HG03045 (cell line): ENCODE data around the gene HPSE.
"Not testable (repeated sequence)": the region's sequence is repeated elsewhere in the genome, so short reads cannot be mapped to it uniquely, and the experiment has no call there.

Experiments
- ATAC-seq: cut with Tn5 transposase; IDR thresholded peaks from one replicate; pipeline ENCODE4 v1.9.1; 2021; ENCODE audit warnings: mild to moderate bottlenecking, moderate library complexity; ENCODE audit not compliant: unreplicated experiment

The HPSE gene

DNA sequence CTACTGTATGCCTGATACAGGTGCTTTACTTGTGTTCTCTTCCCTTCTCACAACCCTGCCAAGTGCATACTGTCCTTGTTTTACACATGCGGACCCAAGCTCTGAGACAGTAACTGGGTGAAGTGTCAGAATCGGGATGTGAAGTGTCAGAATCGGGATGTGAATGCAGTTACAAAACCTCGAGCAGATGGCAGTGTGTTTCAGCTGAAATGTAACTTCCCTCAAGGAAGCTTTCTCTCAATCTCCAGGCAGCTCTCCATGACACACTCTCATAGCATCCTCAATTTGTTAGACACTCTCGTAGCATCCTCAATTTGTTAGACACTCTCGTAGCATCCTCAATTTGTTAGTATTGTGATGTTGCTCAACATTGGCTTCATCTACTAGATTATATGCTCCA is 1.1 kb upstream of the HPSE start:
- no peak for ATAC-seq

DNA sequence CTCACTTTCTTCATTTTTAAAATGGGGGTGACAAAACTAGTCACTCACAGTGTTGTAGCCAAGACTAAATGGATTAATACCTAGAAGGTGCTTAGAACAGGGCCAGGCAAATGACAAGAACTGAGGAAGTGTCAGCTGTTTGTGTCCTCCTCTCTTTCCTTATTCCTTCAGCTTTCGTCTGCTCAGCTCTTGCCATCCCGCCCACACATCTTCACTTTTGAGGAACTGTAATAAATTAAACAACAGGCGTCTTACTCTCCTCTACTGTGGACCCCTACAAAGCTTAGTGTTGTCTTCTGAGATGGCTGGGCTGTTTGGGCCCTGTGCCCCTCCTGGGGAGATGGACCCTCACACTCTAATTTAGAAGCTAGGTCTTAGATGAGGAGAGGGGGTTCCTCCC is 2.7 kb downstream of the HPSE start:
- no peak for ATAC-seq

DNA sequence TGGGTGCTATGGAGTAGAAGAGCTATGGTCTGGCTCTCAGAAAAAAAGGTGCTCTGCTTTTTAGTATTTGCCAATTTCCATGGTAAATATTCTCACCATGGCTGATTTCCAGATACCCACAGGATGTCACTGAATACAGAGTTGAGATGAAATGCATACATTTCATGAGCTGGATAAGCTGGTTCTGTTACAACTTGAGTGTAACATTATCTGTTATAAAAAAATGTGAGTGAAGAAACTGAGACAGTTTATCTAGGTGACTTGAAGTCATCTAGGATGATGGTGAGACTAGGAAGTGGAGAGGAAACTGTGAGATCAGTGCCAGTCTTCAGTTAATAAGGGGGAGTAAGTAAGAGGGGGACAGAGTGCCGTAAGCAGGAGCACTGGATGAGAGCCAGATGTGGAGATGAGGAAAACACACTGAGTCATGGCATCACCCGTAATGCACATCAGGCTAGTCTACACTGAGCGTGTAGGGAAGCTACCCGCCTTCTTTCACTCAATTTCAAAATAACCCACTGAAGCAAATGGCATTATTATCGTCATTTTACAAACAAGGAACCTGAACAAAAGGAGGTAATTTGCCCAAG is 5.0 kb downstream of the HPSE start:
- no peak for ATAC-seq

DNA sequence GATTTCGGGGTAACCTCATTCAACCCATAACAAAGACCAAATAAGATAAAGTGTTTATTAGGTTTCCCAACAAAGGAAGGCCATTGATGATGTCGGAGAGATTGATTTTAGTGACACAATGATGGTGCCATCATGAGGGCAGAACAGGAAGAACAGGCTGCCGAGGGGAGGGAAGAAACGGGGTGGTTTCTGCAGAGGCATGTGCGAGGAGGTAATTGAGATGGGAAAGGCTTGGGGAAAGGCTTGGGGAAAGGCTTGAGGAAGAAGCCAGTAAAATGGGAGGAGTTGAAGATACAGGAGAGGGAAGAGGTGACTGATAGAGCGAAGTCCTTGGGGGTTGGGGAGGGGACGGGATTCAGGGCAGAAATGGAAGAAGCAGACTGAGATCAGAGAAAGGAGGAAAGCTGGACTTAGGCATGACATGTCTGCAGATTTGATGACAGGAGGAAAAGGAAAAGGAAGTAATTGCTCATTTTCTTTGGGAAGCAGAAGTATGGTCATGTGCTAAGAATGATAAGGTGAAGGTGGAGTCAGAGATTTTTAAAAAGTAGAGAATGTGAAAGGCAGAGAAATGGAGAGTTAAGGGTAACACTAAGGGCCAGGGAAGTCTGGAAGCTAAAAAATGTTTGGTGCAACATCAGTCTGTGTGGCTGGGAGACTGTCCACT is 6.0 kb downstream of the HPSE start:
- no peak for ATAC-seq

DNA sequence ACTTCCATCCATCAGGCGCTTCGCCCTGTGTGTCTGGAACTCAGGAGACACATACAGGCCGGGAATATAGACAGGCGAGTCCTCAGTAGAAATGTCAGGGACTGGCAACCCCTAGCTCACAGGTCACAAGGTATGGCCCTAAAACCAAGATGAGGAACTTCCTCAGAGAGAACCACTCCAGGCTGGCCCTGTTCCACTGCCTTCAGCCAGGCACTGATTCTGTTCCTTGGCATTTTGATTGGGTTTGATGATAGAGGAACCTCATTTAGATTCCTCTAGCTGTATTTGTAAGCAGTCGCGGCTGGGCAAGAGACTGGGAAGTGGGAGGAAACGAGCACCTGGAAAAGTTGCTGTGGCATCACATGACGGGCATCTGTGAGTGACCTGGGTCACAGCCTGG is 8.1 kb downstream of the HPSE start:
- ATAC-seq: no peak

DNA sequence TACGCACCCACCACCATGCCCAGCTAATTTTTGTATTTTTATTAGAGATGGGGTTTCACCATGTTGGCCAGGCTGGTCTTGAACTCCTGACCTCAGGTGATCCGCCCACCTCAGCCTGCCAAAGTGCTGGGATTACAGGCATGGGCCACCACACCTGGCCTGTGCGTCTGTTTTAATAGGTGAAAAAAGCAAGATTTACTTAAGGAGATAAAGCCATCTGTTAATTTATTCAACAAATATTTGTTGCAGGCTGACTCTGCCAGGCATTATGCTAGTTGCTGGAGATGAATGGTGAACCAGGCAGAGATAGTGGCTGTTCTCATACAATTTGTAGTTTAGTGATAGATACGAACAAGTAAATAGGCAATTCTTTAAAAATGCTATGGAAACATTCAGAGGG is 9.3 kb downstream of the HPSE start:
- not testable (repeated sequence) for ATAC-seq

DNA sequence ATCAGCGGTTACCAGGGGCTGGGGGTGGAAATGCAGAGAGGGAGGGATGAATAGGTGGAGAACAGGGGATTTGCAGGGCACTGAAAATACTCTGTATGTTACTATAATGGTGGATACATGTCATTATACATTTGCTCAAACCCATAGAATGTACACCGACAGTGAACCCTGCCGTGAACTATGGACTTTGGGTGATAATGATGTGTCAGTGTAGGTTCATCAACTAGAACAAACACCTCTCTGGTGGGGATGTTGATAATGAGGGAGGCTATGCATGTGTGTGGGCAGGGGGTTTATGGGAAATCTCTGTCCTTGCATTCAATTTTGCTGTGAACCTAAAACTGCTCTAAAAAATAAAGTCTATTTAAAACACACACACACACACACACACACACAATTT is 11.5 kb downstream of the HPSE start:
- ATAC-seq: no peak

DNA sequence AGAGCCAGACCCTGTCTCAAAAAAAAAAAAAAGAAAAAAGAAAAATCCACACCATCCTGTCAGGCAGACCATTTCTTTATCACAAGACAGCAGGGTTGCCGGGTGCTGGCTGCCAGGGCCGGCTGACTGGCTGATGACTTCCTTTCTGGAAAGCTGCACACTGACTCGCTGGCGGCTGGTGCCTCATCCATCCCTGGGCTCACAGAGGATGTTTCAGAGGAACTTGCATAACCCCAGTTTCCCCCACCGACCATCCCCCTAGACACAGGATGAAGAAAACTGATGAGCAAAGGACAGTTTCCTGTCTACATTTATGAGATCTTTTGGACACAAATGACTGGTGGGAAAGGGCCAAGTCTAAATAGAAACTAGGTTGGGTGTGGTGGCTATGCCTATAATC is 14.1 kb downstream of the HPSE start:
- no peak for ATAC-seq

DNA sequence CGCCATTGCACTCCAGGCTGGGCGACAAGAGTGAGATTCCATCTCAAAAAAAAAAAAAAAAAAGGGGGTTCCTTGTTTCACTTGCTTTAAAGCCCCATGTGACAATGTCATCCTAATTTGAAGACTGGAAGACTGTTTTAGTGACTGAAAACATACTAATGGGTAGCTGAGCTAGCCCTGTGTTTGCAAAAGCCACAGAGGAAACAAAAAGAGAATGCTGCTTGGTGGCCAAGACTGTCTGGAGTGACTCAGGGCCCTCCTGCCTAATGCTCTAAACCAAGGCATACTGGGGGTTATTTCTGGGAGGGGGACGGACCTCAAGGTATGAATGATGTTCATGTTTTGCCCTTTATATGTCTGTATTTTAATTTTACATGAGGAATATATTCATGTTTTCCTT is 16.0 kb downstream of the HPSE start:
- ATAC-seq: no peak

DNA sequence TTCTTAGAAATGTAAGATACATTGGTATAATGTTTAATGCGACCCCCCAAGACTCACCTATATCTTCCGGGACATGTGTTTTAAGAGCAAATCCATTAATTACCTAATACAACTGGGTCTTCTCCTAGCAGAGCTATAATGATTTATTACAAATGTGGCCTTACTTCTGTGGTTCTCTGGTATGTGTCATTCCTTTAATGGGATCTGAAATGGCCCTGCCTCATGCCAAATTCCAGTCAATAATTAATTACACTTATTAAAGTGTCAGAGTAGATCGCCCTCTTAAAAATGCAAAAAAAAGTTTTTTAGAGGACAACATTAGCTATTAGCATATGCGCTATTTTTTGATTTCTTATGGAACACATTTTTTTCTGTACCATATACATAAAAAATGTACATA is 17.0 kb downstream of the HPSE start:
- no peak for ATAC-seq

DNA sequence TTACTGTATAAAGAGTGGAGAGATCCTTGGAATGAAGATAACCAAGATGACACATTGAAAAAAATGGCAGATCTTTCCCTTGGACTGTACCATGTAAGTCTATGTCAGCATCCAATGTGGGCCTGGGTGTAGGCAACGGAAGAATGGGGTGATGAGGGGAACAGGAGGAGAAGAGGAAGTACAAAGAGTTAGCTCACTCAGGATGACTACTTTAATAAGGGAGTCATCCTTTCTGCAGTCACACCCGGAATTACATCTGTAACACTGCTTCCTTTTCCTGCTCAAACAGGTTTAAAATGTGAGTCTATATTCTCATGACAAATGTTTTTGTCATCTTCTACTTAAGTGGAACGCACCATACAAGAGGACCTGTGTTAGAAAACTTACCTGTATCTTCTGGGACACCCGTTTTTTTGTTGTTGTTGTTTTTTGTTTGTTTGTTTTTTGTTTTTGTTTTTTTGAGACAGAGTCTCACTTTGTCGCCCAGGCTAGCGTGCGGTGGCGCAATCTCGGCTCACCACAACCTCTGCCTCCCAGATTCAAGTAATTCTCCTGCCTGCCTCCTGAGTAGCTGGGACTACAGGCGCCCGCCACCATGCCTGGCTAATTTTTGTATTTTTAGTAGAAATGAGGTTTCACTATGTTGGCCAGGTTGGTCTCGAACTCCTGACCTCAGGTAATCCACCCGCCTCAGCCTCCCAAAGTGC is 18.0 kb downstream of the HPSE start:
- ATAC-seq: no peak

DNA sequence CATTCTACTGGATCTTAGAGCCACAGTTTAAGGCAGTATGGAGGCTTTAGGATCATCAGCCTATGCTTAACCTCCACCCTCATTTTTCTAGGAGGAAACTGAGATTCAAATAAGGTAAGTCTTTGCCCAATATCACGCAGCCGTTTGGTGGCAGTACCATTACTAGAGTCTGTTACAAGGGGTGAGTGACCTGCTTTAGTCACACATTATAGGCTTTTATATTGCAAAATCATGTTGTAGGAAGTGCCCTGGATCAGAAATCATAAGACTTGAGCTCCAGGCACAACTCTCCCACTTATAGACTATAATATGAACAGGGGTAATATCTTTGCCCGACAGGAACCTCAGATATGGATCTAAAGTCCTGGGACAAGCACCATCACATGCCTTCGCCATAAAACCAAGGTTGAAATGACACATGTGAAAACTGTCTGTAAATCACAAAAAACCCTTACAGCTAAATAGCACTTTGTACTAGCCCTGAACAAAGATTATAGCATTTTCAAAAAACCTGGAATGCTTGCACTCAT is 19.2 kb downstream of the HPSE start:
- ATAC-seq: no peak

DNA sequence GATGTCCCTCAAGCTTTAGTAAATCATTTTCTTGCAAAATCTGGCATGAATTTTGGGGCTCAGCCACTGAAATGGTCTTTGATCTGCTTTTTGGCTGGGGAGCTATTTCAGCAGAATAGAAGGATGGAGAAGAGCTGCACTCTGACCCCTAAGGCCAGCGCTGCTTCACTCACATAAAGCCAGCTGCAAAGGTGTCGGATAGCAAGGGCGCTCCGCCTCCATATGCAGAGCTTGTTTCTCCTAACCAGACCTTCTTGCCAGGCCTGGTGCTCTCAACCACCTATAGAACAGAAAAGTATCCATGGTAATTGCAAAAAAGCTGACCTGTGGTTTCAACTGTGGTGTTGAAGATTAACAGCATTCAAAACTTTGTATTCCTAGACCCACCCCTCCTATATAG is 26.0 kb downstream of the HPSE start:
- ATAC-seq: no peak

DNA sequence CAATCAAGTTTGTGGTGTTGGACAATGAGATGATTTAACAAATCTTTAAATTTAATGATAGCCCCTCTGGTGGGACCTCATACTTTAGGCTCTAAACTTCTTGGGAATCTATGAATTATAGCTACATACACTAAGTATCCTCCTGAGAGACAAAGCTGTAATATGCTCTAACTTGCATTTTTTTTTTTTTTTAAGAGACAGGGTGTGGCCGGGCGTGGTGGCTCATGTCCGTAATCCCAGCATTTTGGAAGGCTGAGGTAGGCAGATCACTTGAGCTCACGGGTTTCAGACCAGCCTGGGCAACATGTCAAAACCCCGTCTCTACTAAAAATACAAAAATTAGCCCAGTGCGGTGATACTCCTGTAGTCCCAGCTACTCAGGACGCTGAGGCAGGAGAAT is 26.7 kb downstream of the HPSE start:
- no peak for ATAC-seq

DNA sequence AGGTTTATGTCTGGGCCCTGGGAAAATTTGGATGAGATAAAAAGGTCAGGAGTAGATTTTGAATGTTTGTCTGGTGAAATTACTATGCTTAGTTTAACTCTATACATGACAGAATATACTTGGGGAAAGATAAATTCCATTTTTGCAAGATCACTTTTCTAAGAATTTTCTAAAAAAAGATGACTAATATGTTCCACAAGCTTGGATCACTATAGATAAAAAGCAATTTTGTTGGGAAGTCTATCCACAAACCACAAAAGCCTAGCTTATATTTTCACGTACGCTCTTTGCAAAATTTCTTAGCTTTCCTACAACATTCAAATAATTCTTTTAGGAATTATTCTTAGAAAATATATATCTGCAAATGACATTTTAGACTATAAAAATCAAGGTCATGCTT is 29.5 kb downstream of the HPSE start:
- no peak for ATAC-seq

DNA sequence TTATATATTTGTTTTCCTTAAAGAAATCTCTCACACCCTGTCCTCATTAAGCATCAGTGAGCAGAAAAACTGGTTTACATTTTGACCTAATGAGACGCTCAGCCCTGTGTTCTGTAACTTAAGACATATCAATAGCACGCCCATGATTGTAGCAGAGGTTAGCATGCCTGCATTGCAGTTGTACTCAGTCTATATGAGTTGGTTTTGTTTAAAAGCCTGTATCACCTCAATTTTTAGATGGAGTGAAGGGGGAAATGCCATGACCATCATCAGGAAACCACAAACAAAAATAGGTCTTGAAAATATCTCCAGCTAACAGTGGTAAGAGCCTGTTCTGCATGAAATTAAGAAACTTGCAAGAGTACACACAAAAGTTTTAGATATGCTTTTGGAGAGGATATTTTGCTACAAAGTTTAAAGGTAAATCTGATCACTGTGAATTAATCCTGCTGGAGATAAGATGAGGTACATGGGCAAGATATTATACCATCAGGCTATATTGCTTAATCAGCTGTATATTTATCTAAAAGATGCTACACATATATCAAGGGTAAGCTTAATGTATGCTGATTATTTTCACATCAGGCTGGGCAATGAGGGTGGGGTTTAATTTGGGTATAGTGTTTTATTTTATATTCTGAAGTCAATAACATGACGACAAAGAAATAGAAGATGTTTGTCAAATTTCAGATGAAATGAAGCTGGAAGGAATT is 36.9 kb downstream of the HPSE start:
- no peak for ATAC-seq

DNA sequence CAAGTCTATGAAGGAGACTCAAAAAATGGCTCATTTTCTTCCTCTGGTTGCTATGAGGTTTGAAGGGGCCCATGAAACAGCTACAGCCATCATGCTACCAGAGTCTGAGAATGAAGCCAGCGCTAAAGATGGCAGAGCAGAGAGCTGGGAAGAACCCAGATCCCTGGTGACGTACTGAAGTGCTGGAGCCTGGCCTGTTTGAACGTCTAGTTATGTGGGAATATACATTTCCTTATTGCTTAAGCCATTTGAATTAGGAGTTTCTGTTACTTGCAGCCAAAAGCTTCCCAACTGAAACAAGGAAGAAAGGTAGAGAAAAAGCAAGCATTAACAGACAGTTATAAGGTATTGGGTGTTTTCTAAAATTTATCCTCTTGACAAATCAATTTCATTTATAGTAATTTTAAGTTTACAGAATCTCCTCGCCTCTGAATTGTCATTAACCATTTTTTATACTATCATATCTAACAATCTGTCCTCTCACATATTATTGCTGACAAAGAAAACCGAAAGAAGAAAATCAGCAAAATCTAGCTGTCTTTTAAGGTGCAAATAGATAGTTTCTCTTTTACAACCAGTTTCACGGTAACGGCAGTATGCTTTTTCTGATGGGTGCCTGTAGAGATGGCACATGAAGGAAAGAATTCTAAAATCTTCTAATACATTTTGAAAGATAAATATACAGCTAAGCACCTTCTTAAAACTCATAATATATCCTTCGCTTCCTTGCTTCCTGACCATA is 41.2 kb downstream of the HPSE start:
- ATAC-seq: no peak

DNA sequence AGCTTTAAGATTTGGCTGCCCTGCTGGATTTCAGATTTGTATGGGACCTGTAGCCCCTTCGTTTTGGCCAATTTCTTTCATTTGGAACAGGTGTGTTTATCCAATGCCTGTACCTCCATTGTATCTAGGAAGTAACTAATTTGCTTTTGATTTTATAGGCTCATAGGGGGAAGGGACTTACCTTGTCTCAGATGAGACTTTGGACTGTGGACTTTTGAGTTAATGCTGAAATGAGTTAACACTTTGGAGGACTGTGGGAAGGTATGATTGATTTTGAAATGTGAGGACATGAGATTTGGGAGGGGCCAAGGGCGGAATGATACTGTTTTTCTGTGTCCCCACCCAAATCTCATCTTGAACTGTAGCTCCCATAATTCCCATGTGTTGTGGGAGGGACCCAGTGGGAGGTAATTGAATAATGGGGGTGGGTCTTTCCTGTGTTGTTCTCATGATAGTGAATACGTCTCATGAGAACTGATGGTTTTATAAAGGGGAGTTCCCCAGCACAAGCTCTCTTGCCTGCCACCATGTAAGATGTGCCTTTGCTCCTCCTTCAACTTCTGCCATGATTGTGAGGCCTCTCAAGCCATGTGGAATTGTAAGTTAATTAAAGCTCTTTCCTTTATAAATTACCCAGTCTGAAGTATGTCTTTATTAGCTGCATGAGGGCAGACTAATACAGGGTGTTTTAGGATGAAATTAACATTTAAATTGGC is 44.4 kb downstream of the HPSE start:
- ATAC-seq: not testable (repeated sequence)

DNA sequence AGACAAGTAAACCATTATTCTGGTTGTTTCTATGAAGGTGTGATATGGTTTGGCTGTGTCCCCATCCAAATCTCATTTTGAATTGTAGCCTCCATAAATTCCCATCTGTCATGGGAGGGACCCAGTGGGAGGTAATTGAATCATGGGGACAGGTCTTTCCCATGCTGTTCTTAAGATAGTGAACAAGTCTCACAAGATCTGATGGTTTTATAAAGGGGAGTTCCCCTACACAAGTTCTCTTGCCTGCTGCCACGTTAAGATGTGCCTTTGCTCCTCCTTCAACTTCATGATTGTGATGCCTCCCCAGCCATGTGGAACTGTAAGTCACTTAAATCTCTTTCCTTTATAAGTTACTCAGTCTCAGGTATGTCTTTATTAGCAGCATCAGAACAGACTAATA is 46.3 kb downstream of the HPSE start:
- not testable (repeated sequence) for ATAC-seq

DNA sequence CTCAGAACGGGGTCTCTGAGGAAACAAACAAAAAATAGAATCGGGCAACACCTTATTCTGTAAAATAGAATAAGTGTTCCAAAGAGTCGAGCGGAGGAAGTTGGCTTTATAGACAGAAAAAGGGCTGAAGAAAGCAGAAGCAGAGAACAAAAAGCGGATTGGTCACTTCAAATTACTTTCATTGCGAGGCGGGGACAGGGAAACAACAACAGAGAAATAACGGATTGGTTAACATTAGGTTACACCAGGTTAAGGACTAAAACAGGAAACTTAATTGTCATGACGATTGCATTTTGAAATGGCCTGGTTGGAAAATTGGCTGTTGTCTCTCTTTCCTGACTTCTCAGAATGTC is 49.6 kb downstream of the HPSE start:
- ATAC-seq: no peak
